ENCODE results near the gene DNAH3. TPM values are rescaled to one million over a fixed set of nuclear protein-coding genes. Genes with fewer than 3 reads are reported as not detected.

Gene DNAH3
- total RNA-seq, 5 donors from 2014 or later (not counting 1 experiment from before 2014, with no cell fraction given): not detected

- no peaks in the 10 kb centered on the region for H3K27me3 ChIP-seq (replicated peaks in 1 of 2; ENCODE audit: control insufficient read depth in 2 of 2, extremely low read depth in 1 of 2, insufficient read depth in 2 of 2, low read length in 1 of 2)
- Mint-ChIP-seq H3K4me3 (no peak overlapping the region), H3K27ac (no peak overlapping the region), H3K36me3 (peaks cover 25% of the 10 kb centered on the region), H3K27me3 (no peaks in the 10 kb centered on the region), H3K9me3 (no peaks in the 10 kb centered on the region), H3K4me1 (peaks cover 5 to 9% (median 6%) of the 10 kb centered on the region in 3 donors)
- ATAC-seq (replicated peaks in 1 of 4) (no peak), DNase-seq (no peak)
- H3K4me1 ChIP-seq (ENCODE audit: control insufficient read depth in 1 of 2, extremely low read depth in 1 of 2, insufficient read depth in 2 of 2, low read length in 2 of 2): no peaks in the 10 kb centered on the region
- H3K36me3 ChIP-seq (ENCODE audit: control insufficient read depth in 2 of 2, extremely low read depth in 1 of 2, insufficient read depth in 1 of 2, low read length in 1 of 2): peaks cover 0 to 17% of the 10 kb centered on the region in 2 donors
- POLR2A ChIA-PET: no interaction called here
- no peak overlapping the region for H3K27ac ChIP-seq (ENCODE audit: low read length)
- no peak overlapping the region for H3K4me3 ChIP-seq (ENCODE audit: control insufficient read depth in 1 of 2, extremely low read depth in 1 of 2, low read length in 1 of 2)
- 98% methylated on average over 10 of the region's 10 CpGs for WGBS (ENCODE audit: insufficient coverage)
- CTCF ChIA-PET: no interaction called here
- H3K9me3 ChIP-seq: no peaks in the 10 kb centered on the region
Observed at GRCh38 chr16:20916289-20916688, 234.4 kb downstream of the DNAH3 start.

- Histone ChIP-seq H3K9me3 (no peaks in the 10 kb centered on the region), H3K4me3 (ENCODE audit: control insufficient read depth in 1 of 2, extremely low read depth in 1 of 2, low read length in 1 of 2) (no peak overlapping the region), H3K27me3 (replicated peaks in 1 of 2; ENCODE audit: control insufficient read depth in 2 of 2, extremely low read depth in 1 of 2, insufficient read depth in 2 of 2, low read length in 1 of 2) (no peaks in the 10 kb centered on the region), H3K27ac (ENCODE audit: low read length) (no peak overlapping the region), H3K36me3 (ENCODE audit: control insufficient read depth in 2 of 2, extremely low read depth in 1 of 2, insufficient read depth in 1 of 2, low read length in 1 of 2) (peaks cover 0 to 8% of the 10 kb centered on the region in 2 donors), H3K4me1 (ENCODE audit: control insufficient read depth in 1 of 2, extremely low read depth in 1 of 2, insufficient read depth in 2 of 2, low read length in 2 of 2) (no peaks in the 10 kb centered on the region)
- POLR2A ChIA-PET: no interaction called here
- Mint-ChIP-seq H3K9me3 (no peaks in the 10 kb centered on the region), H3K36me3 (peaks cover 7% of the 10 kb centered on the region), H3K27ac (peak overlapping the region in 1 of 2 donors; percentile 28), H3K4me3 (no peak overlapping the region), H3K27me3 (no peaks in the 10 kb centered on the region), H3K4me1 (peaks cover 8 to 17% (median 14%) of the 10 kb centered on the region in 3 donors)
- WGBS (ENCODE audit: insufficient coverage): 60% methylated on average over 1 of the region's 1 CpG
- ATAC-seq (replicated peaks in 1 of 4): no peak
- no peak for DNase-seq
- CTCF ChIA-PET: no interaction called here
Observed at GRCh38 chr16:20911361-20911760, 239.3 kb downstream of the DNAH3 start.

- Histone ChIP-seq H3K9me3 (no peaks in the 10 kb centered on the region), H3K27ac (ENCODE audit: low read length) (no peak overlapping the region), H3K27me3 (replicated peaks in 1 of 2; ENCODE audit: control insufficient read depth in 2 of 2, extremely low read depth in 1 of 2, insufficient read depth in 2 of 2, low read length in 1 of 2) (no peaks in the 10 kb centered on the region), H3K36me3 (ENCODE audit: control insufficient read depth in 2 of 2, extremely low read depth in 1 of 2, insufficient read depth in 1 of 2, low read length in 1 of 2) (peaks cover 0 to 3% of the 10 kb centered on the region in 2 donors), H3K4me3 (ENCODE audit: control insufficient read depth in 1 of 2, extremely low read depth in 1 of 2, low read length in 1 of 2) (no peak overlapping the region), H3K4me1 (ENCODE audit: control insufficient read depth in 1 of 2, extremely low read depth in 1 of 2, insufficient read depth in 2 of 2, low read length in 2 of 2) (no peaks in the 10 kb centered on the region)
- Mint-ChIP-seq H3K9me3 (no peaks in the 10 kb centered on the region), H3K36me3 (peaks cover 5% of the 10 kb centered on the region), H3K4me1 (peaks cover 7 to 16% (median 14%) of the 10 kb centered on the region in 3 donors), H3K27me3 (no peaks in the 10 kb centered on the region), H3K27ac (no peak overlapping the region), H3K4me3 (no peak overlapping the region)
- no CpG with 5 or more reads among the region's 2 CpGs for WGBS (ENCODE audit: insufficient coverage)
- no peak for DNase-seq
- CTCF ChIA-PET: no interaction called here
- POLR2A ChIA-PET: no interaction called here
- ATAC-seq (replicated peaks in 1 of 4): no peak
Observed at GRCh38 chr16:20910781-20911321, 239.8 kb downstream of the DNAH3 start.

GRCh38 chr16:20906341-20907255, 244.0 kb downstream of the DNAH3 start:
- no peaks in the 10 kb centered on the region for H3K36me3 ChIP-seq (ENCODE audit: control insufficient read depth in 2 of 2, extremely low read depth in 1 of 2, insufficient read depth in 1 of 2, low read length in 1 of 2)
- H3K4me3 ChIP-seq (ENCODE audit: control insufficient read depth in 1 of 2, extremely low read depth in 1 of 2, low read length in 1 of 2): no peak overlapping the region
- Mint-ChIP-seq H3K27ac (no peak overlapping the region), H3K27me3 (no peaks in the 10 kb centered on the region), H3K36me3 (no peaks in the 10 kb centered on the region), H3K4me3 (no peak overlapping the region), H3K4me1 (peaks cover 44 to 53% (median 51%) of the 10 kb centered on the region in 3 donors), H3K9me3 (no peaks in the 10 kb centered on the region)
- H3K9me3 ChIP-seq: no peaks in the 10 kb centered on the region
- H3K27me3 ChIP-seq (replicated peaks in 1 of 2; ENCODE audit: control insufficient read depth in 2 of 2, extremely low read depth in 1 of 2, insufficient read depth in 2 of 2, low read length in 1 of 2): no peaks in the 10 kb centered on the region
- no peak overlapping the region for H3K27ac ChIP-seq (ENCODE audit: low read length)
- 80% methylated on average over 2 of the region's 4 CpGs for WGBS (ENCODE audit: insufficient coverage)
- POLR2A ChIA-PET: no interaction called here
- ATAC-seq (replicated peaks in 1 of 4) (no peak), DNase-seq (no peak)
- CTCF ChIA-PET: interaction anchor here in 1 of 2 donors (0.9 kb wide), 1 partner anchor 56 kb away, joined by 3 read pairs; no protein-coding TSS in a partner anchor
- peaks cover 16 to 20% of the 10 kb centered on the region in 2 experiments for H3K4me1 ChIP-seq (ENCODE audit: control insufficient read depth in 1 of 2, extremely low read depth in 1 of 2, insufficient read depth in 2 of 2, low read length in 2 of 2)

DNA sequence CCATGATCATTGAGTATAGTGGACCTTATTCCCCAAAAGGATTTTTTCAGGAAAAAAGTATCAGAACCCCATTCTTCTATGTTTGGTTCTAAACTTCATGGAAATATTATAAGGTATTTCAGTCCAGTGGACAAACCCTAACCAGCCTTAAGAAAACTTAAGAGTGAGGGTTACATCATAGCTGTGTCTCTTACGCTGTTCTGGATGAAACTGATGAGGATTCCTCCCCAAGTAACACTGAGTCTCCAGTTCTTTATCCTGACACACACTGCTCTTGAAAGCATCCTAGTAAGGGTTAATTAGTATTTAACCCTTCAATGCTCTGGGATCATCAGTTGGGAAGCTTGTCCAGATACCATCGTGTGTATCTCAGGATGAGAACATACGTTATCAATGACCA, 245.1 kb downstream of the DNAH3 start:
- Mint-ChIP-seq H3K27me3 (no peaks in the 10 kb centered on the region), H3K27ac (no peak overlapping the region), H3K4me3 (no peak overlapping the region), H3K36me3 (no peaks in the 10 kb centered on the region), H3K4me1 (peaks cover 43 to 62% (median 52%) of the 10 kb centered on the region in 3 donors), H3K9me3 (no peaks in the 10 kb centered on the region)
- Histone ChIP-seq H3K4me3 (ENCODE audit: control insufficient read depth in 1 of 2, extremely low read depth in 1 of 2, low read length in 1 of 2) (no peak overlapping the region), H3K4me1 (ENCODE audit: control insufficient read depth in 1 of 2, extremely low read depth in 1 of 2, insufficient read depth in 2 of 2, low read length in 2 of 2) (peaks cover 16 to 27% of the 10 kb centered on the region in 2 experiments), H3K27ac (ENCODE audit: low read length) (no peak overlapping the region), H3K27me3 (replicated peaks in 1 of 2; ENCODE audit: control insufficient read depth in 2 of 2, extremely low read depth in 1 of 2, insufficient read depth in 2 of 2, low read length in 1 of 2) (no peaks in the 10 kb centered on the region), H3K9me3 (no peaks in the 10 kb centered on the region), H3K36me3 (ENCODE audit: control insufficient read depth in 2 of 2, extremely low read depth in 1 of 2, insufficient read depth in 1 of 2, low read length in 1 of 2) (no peaks in the 10 kb centered on the region)
- no peak for ATAC-seq (replicated peaks in 1 of 4)
- no CpG with 5 or more reads among the region's 3 CpGs for WGBS (ENCODE audit: insufficient coverage)
- ChIA-PET POLR2A (no interaction called here), CTCF (no interaction called here)
- no peak for DNase-seq

DNA sequence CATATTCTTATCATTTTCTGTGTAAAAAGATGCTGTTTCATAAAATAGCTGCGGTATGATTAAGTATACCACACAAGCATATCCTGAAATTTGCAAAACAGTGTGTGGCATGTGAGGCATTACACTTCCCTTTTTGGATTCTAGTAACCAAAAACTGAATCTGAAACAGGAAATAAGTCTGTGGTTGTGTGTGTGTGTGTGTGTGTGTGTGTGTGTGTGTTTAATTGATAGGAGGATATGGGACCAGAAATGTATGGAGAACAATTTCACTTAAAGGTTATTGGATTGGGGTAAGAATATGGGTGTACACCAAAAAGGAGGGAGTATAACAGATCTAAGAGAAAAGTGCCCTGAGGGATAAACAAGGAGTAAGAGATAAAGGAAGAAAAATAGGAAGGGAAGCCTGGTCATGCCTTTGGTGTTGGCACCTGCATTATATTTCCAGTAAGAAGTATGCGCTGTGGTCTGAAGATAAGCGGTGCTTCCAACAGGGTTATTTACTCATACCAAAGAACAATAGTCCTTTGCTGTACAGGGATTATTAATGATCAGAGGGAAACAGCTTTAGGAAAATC, 246.1 kb downstream of the DNAH3 start:
- CTCF ChIA-PET: interaction anchor here in 1 of 2 donors (1.3 kb wide), 1 partner anchor 12 kb away, joined by 3 read pairs; no protein-coding TSS in a partner anchor
- peaks cover 18 to 30% of the 10 kb centered on the region in 2 experiments for H3K4me1 ChIP-seq (ENCODE audit: control insufficient read depth in 1 of 2, extremely low read depth in 1 of 2, insufficient read depth in 2 of 2, low read length in 2 of 2)
- ATAC-seq (replicated peaks in 1 of 4) (no peak), DNase-seq (peak in 21 of 35 experiments; percentile 2 to 62 (median 14))
- Mint-ChIP-seq H3K36me3 (no peaks in the 10 kb centered on the region), H3K4me3 (peak overlapping the region in 2 of 3 donors; percentile 15 to 17), H3K9me3 (no peaks in the 10 kb centered on the region), H3K4me1 (peaks cover 45 to 60% (median 51%) of the 10 kb centered on the region in 3 donors), H3K27me3 (no peaks in the 10 kb centered on the region), H3K27ac (peak overlapping the region; percentile 76 to 82)
- POLR2A ChIA-PET: no interaction called here
- H3K9me3 ChIP-seq: no peaks in the 10 kb centered on the region
- no CpG with 5 or more reads among the region's 3 CpGs for WGBS (ENCODE audit: insufficient coverage)
- peak overlapping the region; percentile 55 for H3K27ac ChIP-seq (ENCODE audit: low read length)
- no peaks in the 10 kb centered on the region for H3K36me3 ChIP-seq (ENCODE audit: control insufficient read depth in 2 of 2, extremely low read depth in 1 of 2, insufficient read depth in 1 of 2, low read length in 1 of 2)
- H3K4me3 ChIP-seq (ENCODE audit: control insufficient read depth in 1 of 2, extremely low read depth in 1 of 2, low read length in 1 of 2): no peak overlapping the region
- no peaks in the 10 kb centered on the region for H3K27me3 ChIP-seq (replicated peaks in 1 of 2; ENCODE audit: control insufficient read depth in 2 of 2, extremely low read depth in 1 of 2, insufficient read depth in 2 of 2, low read length in 1 of 2)
